Endothelial cell of umbilical vein (primary cell): ENCODE measurements around the gene THSD4. TPM values are rescaled to one million over a fixed set of nuclear protein-coding genes. Genes with fewer than 3 reads are reported as not detected.

Experiments
- BruUV-seq: library from RNA; stranded (reverse); fragments of 400-500 nt; replicated peaks from 2 replicates; lab custom pipeline; 2021; lab: Mats Ljungman, UMichigan
- CTCF ChIA-PET: fragments of 300-600, 350-600 bp; sonication (Branson Sonifier 250); formaldehyde crosslinking; loops from one replicate; lab custom pipeline; 2021; ENCODE audit warnings: antibody characterized with exemption, inconsistent platforms; lab: Charles Lee
- POLR2A ChIA-PET: fragments of 300-600, 350-600 bp; sonication (Branson Sonifier 250); formaldehyde crosslinking; loops from one replicate; lab custom pipeline; 2021; ENCODE audit warnings: antibody characterized with exemption, inconsistent platforms; lab: Charles Lee
- DNase-seq: peaks from one replicate; pipeline ENCODE4 v3.0.0-alpha.2; 2011; ENCODE audit warnings: low read depth, low spot score
- FAIRE-seq: peaks from 2 replicates; lab custom pipeline; 2011; peaks lifted over from hg19 to GRCh38; lab: Jason Lieb, UNC
- H2AFZ ChIP-seq: 2 replicates; pipeline ENCODE4 v1.6.0; 2012; ENCODE audit warnings: low read depth, low read length, control low read depth, inconsistent platforms
- H3K27ac ChIP-seq: 2 replicates; pipeline ENCODE4 v1.5.1; 2011; ENCODE audit warnings: low read depth, mild to moderate bottlenecking, control low read depth, low read length, moderate library complexity; ENCODE audit not compliant: insufficient read depth
- H3K27me3 ChIP-seq, 2 experiments: 2 replicates each; pipeline versions ENCODE4 v1.6.0 to v1.6.1; 2011; ENCODE audit warnings: low read length in 2 of 2, mixed read lengths in 1 of 2; ENCODE audit not compliant: control insufficient read depth in 2 of 2, insufficient read depth in 2 of 2
- H3K36me3 ChIP-seq, 2 experiments: 2 replicates in 1 of 2; 3 replicates in 1 of 2; pipeline ENCODE4 v1.5.1; 2011; ENCODE audit warnings: low read length in 2 of 2, mild to moderate bottlenecking in 1 of 2, moderate library complexity in 1 of 2; ENCODE audit not compliant: control insufficient read depth in 2 of 2, insufficient read depth in 2 of 2; ENCODE audit errors: extremely low read depth in 1 of 2
- H3K4me1 ChIP-seq: 3 replicates; pipeline ENCODE4 v1.5.1; 2011; ENCODE audit warnings: mild to moderate bottlenecking, low read length; ENCODE audit not compliant: control insufficient read depth, insufficient read depth; ENCODE audit errors: extremely low read depth
- H3K4me2 ChIP-seq: 2 replicates; pipeline ENCODE4 v1.6.1; 2011; ENCODE audit warnings: low read length, control low read depth, mixed read lengths; ENCODE audit not compliant: insufficient read depth
- H3K4me3 ChIP-seq, 3 experiments: fragments of 200-600 bp in 1 of 3; sonication (generic), shearing (Covaris generic) in 1 of 3; replicated peaks in 1 of 3; 2 replicates each; pipeline ENCODE4 v1.5.1; 2011 to 2016; ENCODE audit warnings: control low read depth in 3 of 3, low read length in 3 of 3, mild to moderate bottlenecking in 2 of 3, inconsistent platforms in 1 of 3, low read depth in 1 of 3, moderate library complexity in 1 of 3; ENCODE audit not compliant: insufficient read depth in 1 of 3
- H3K79me2 ChIP-seq: 2 replicates; pipeline ENCODE4 v1.6.0; 2012; ENCODE audit warnings: low read length, inconsistent platforms; ENCODE audit not compliant: control insufficient read depth, insufficient read depth
- H3K9ac ChIP-seq: replicated peaks from 2 replicates; pipeline ENCODE3; 2011; ENCODE audit warnings: low read length, control low read depth; ENCODE audit not compliant: insufficient read depth; ENCODE audit errors: extremely low read depth
- H3K9me1 ChIP-seq: replicated peaks from 3 replicates; pipeline ENCODE4 v1.6.0; 2011; ENCODE audit warnings: mild to moderate bottlenecking, low read length; ENCODE audit not compliant: control insufficient read depth, insufficient read depth; ENCODE audit errors: extremely low read depth
- H3K9me3 ChIP-seq: replicated peaks from 2 replicates; pipeline ENCODE4 v1.5.1; 2012; ENCODE audit warnings: low read length, inconsistent platforms; ENCODE audit not compliant: control insufficient read depth, insufficient read depth
- H4K20me1 ChIP-seq: replicated peaks from 2 replicates; pipeline ENCODE3; 2011; ENCODE audit warnings: mild to moderate bottlenecking, low read length; ENCODE audit not compliant: control insufficient read depth, insufficient read depth; ENCODE audit errors: extremely low read depth
- CTCF ChIP-seq, 2 donors: IDR thresholded peaks; 1 replicate in 1 of 2; 2 replicates in 1 of 2; pipeline ENCODE4 v1.5.1; 2011; ENCODE audit warnings: low read length in 2 of 2, mild to moderate bottlenecking in 2 of 2, moderate library complexity in 2 of 2, control low read depth in 1 of 2, inconsistent platforms in 1 of 2, low read depth in 1 of 2; ENCODE audit not compliant: insufficient read depth in 1 of 2; ENCODE audit errors: extremely low read depth in 1 of 2
- EZH2 ChIP-seq: IDR thresholded peaks from 2 replicates; pipeline ENCODE4 v1.6.1; 2012; ENCODE audit warnings: borderline replicate concordance, low read depth, mild to moderate bottlenecking, moderate library complexity, low read length, inconsistent platforms; ENCODE audit not compliant: severe bottlenecking
- FOS ChIP-seq: IDR thresholded peaks from 2 replicates; pipeline ENCODE4 v1.6.1; 2011; ENCODE audit warnings: mild to moderate bottlenecking, low read length, moderate library complexity, borderline replicate concordance; ENCODE audit not compliant: insufficient read depth
- GATA2 ChIP-seq: IDR thresholded peaks from 2 replicates; pipeline ENCODE4 v1.7.0; 2011; ENCODE audit warnings: low read depth, mild to moderate bottlenecking, moderate library complexity, mixed read lengths, low read length; ENCODE audit not compliant: insufficient read length, insufficient read depth
- JUN ChIP-seq: IDR thresholded peaks from 2 replicates; pipeline ENCODE4 v1.6.1; 2011; ENCODE audit warnings: borderline replicate concordance, low read depth; ENCODE audit not compliant: insufficient read length, insufficient read depth
- MAX ChIP-seq: IDR thresholded peaks from 2 replicates; pipeline ENCODE4 v1.6.1; 2011; ENCODE audit not compliant: insufficient read depth, insufficient read length
- MYC ChIP-seq: IDR thresholded peaks from one replicate; pipeline ENCODE4 v1.6.1; 2011; ENCODE audit warnings: mild to moderate bottlenecking, low read depth, low read length
- POLR2A ChIP-seq: IDR thresholded peaks from 2 replicates; pipeline ENCODE4 v1.6.1; 2012; ENCODE audit warnings: low read depth, mild to moderate bottlenecking, control low read depth, low read length
- POLR2AphosphoS5 ChIP-seq: IDR thresholded peaks from 2 replicates; pipeline ENCODE4 v1.6.1; 2012; ENCODE audit warnings: low read depth, mild to moderate bottlenecking, control low read depth, low read length, moderate library complexity; ENCODE audit not compliant: insufficient read depth
- dilution Hi-C: fragments of 300-500 bp; cut with MboI; formaldehyde crosslinking; loops from one replicate; pipeline ENCODE4 v1.15.0; 2019; ENCODE audit warnings: low sequenced_read_pairs; ENCODE audit not compliant: extremely low pct_ligation_motif_present
- intact Hi-C: fragments of 100-400 bp; cut with micrococcal nuclease; formaldehyde crosslinking; loops from one replicate; pipeline ENCODE4 v1.10.0; 2022
- polyA plus RNA-seq, 4 experiments: library from polyadenylated mRNA; depleted of rRNA in 3 of 4; stranded (reverse) in 3 of 4; unstranded in 1 of 4; fragments of >200 nt; gene quantifications; 2 replicates each; pipeline versions ENCODE4 v1.2.1 to v1.2.3, GENCODE V29; 2011 to 2012; ENCODE audit warnings: missing spikeins in 1 of 4
- total RNA-seq: library from RNA; stranded (reverse); gene quantifications from 2 replicates; pipeline ENCODE4 v1.2.3, GENCODE V29; 2021

The THSD4 gene
- total and polyA plus RNA-seq, 2 donors (not counting 3 experiments of a cell fraction or from before 2014, with no cell fraction given), result 9.9 to 25.4 TPM

GRCh38 chr15:71647487-71647808 lies 532.2 kb downstream of the THSD4 start:
- Histone ChIP-seq H3K4me3 (no peak overlapping the region), H3K27me3 (peaks cover 0 to 2% of the 10 kb centered on the region in 2 experiments), H3K9me3 (no peaks in the 10 kb centered on the region), H3K79me2 (no peaks in the 10 kb centered on the region), H3K27ac (no peak overlapping the region), H3K4me2 (no peak overlapping the region), H3K9me1 (no peaks in the 10 kb centered on the region), H3K36me3 (no peaks in the 10 kb centered on the region), H3K4me1 (no peaks in the 10 kb centered on the region), H2AFZ (no peak overlapping the region), H4K20me1 (no peaks in the 10 kb centered on the region), H3K9ac (no peak overlapping the region)
- BruUV-seq, result no TSS peak
- no peak for FAIRE-seq
- TF ChIP-seq POLR2AphosphoS5 (no peak), GATA2 (no peak), MAX (no peak), FOS (no peak), MYC (no peak), EZH2 (no peak)
- no peak for DNase-seq
- POLR2A ChIA-PET, result no interaction called here
- dilution Hi-C loops (no loop called here), intact Hi-C loops (no loop called here)
- CTCF ChIA-PET, result no interaction called here

- Histone ChIP-seq H4K20me1 (no peaks in the 10 kb centered on the region), H3K9me3 (no peaks in the 10 kb centered on the region), H3K4me3 (no peak overlapping the region), H3K27me3 (peaks cover 0 to 2% of the 10 kb centered on the region in 2 experiments), H3K9me1 (no peaks in the 10 kb centered on the region), H3K36me3 (no peaks in the 10 kb centered on the region), H3K27ac (no peak overlapping the region), H3K79me2 (no peaks in the 10 kb centered on the region), H2AFZ (no peak overlapping the region), H3K9ac (no peak overlapping the region), H3K4me2 (no peak overlapping the region), H3K4me1 (no peaks in the 10 kb centered on the region)
- no TSS peak for BruUV-seq
- DNase-seq (no peak), FAIRE-seq (no peak)
- POLR2A ChIA-PET, result no interaction called here
- CTCF ChIA-PET, result interaction anchor here (1.3 kb wide), 1 partner anchor 73 kb away, joined by 5 read pairs; no protein-coding TSS in a partner anchor
- dilution Hi-C loops, result no loop called here
- TF ChIP-seq CTCF (IDR thresholded peaks at IDR 0.05; ENCODE audit: extremely low read depth in 1 of 2, insufficient read depth in 1 of 2, low read depth in 1 of 2, low read length in 2 of 2) (no peak), FOS (no peak), POLR2AphosphoS5 (no peak), JUN (no peak), EZH2 (no peak), GATA2 (no peak), POLR2A (no peak), MAX (no peak), MYC (no peak)
- intact Hi-C loops, result no loop called here
Observed at GRCh38 chr15:71648095-71648494, 532.8 kb downstream of the THSD4 start.
